H1 (cell line): ENCODE measurements around the gene RNF212B. TPM values are rescaled to one million over a fixed set of nuclear protein-coding genes. Genes with fewer than 3 reads are reported as not detected.

Experiments used
- ATF3 ChIP-seq: IDR thresholded peaks from 2 replicates; pipeline ENCODE4 v1.6.1; 2011; ENCODE audit warnings: low read depth, mild to moderate bottlenecking, low read length; ENCODE audit not compliant: insufficient read depth
- EP300 ChIP-seq, 2 experiments: IDR thresholded peaks; 1 replicate in 1 of 2; 2 replicates in 1 of 2; pipeline ENCODE4 v1.6.1; 2011 to 2012; ENCODE audit warnings: low read depth in 2 of 2, low read length in 2 of 2, mild to moderate bottlenecking in 2 of 2, borderline replicate concordance in 1 of 2, inconsistent platforms in 1 of 2, moderate library complexity in 1 of 2
- FOSL1 ChIP-seq: IDR thresholded peaks from 2 replicates; pipeline ENCODE4 v1.6.1; 2011; ENCODE audit warnings: mild to moderate bottlenecking, low read depth, low read length, moderate library complexity; ENCODE audit not compliant: insufficient read depth
- GABPA ChIP-seq: IDR thresholded peaks from 2 replicates; pipeline ENCODE4 v1.6.1; 2011; ENCODE audit warnings: mild to moderate bottlenecking, low read length, moderate library complexity, borderline replicate concordance; ENCODE audit not compliant: insufficient read depth
- RXRA ChIP-seq: IDR thresholded peaks from 2 replicates; pipeline ENCODE4 v1.6.1; 2011; ENCODE audit warnings: low read depth, mild to moderate bottlenecking, low read length, moderate library complexity; ENCODE audit not compliant: insufficient read depth
- TCF12 ChIP-seq: IDR thresholded peaks from 2 replicates; pipeline ENCODE4 v1.6.1; 2011; ENCODE audit warnings: low read depth, mild to moderate bottlenecking, low read length
- polyA plus RNA-seq, 7 experiments: library from polyadenylated mRNA; depleted of rRNA in 3 of 7; stranded (reverse) in 5 of 7; unstranded in 2 of 7; fragments of >200 nt in 5 of 7; fragments of 200-250 nt in 2 of 7; gene quantifications; 1 replicate in 5 of 7; 2 replicates in 1 of 7; 4 replicates in 1 of 7; pipeline versions ENCODE4 v1.2.1 to v1.2.3, GENCODE V29; 2011 to 2013; ENCODE audit warnings: missing spikeins in 2 of 7, mixed read lengths in 2 of 7
- total RNA-seq: library from RNA; stranded (reverse); fragmentation: NEBNext Ultra II Directional; extraction: Animal tissue kit (Norgen Biotek cat#: 25700); gene quantifications from 2 replicates; pipeline ENCODE4 v1.2.1, GENCODE V29; 2021
- TF ChIP-seq, protein P1 (sequence below): fragments of 300-600 bp; sonication (generic); IDR thresholded peaks from 2 replicates; pipeline ENCODE4 v1.7.1; 2012; ENCODE audit warnings: low read length, moderate library complexity, mild to moderate bottlenecking, inconsistent platforms; ENCODE audit not compliant: insufficient replicate concordance
- TF ChIP-seq, protein P2 (sequence below): IDR thresholded peaks from 2 replicates; pipeline ENCODE4 v1.6.1; 2012; ENCODE audit warnings: inconsistent platforms

RNF212B gene
- total and polyA plus RNA-seq, 2 of the 8 experiments (the other 6 are each of a cell fraction or from before 2014, with no cell fraction given), result 0.95 to 1.2 TPM

- TF ChIP-seq, protein P1, sequence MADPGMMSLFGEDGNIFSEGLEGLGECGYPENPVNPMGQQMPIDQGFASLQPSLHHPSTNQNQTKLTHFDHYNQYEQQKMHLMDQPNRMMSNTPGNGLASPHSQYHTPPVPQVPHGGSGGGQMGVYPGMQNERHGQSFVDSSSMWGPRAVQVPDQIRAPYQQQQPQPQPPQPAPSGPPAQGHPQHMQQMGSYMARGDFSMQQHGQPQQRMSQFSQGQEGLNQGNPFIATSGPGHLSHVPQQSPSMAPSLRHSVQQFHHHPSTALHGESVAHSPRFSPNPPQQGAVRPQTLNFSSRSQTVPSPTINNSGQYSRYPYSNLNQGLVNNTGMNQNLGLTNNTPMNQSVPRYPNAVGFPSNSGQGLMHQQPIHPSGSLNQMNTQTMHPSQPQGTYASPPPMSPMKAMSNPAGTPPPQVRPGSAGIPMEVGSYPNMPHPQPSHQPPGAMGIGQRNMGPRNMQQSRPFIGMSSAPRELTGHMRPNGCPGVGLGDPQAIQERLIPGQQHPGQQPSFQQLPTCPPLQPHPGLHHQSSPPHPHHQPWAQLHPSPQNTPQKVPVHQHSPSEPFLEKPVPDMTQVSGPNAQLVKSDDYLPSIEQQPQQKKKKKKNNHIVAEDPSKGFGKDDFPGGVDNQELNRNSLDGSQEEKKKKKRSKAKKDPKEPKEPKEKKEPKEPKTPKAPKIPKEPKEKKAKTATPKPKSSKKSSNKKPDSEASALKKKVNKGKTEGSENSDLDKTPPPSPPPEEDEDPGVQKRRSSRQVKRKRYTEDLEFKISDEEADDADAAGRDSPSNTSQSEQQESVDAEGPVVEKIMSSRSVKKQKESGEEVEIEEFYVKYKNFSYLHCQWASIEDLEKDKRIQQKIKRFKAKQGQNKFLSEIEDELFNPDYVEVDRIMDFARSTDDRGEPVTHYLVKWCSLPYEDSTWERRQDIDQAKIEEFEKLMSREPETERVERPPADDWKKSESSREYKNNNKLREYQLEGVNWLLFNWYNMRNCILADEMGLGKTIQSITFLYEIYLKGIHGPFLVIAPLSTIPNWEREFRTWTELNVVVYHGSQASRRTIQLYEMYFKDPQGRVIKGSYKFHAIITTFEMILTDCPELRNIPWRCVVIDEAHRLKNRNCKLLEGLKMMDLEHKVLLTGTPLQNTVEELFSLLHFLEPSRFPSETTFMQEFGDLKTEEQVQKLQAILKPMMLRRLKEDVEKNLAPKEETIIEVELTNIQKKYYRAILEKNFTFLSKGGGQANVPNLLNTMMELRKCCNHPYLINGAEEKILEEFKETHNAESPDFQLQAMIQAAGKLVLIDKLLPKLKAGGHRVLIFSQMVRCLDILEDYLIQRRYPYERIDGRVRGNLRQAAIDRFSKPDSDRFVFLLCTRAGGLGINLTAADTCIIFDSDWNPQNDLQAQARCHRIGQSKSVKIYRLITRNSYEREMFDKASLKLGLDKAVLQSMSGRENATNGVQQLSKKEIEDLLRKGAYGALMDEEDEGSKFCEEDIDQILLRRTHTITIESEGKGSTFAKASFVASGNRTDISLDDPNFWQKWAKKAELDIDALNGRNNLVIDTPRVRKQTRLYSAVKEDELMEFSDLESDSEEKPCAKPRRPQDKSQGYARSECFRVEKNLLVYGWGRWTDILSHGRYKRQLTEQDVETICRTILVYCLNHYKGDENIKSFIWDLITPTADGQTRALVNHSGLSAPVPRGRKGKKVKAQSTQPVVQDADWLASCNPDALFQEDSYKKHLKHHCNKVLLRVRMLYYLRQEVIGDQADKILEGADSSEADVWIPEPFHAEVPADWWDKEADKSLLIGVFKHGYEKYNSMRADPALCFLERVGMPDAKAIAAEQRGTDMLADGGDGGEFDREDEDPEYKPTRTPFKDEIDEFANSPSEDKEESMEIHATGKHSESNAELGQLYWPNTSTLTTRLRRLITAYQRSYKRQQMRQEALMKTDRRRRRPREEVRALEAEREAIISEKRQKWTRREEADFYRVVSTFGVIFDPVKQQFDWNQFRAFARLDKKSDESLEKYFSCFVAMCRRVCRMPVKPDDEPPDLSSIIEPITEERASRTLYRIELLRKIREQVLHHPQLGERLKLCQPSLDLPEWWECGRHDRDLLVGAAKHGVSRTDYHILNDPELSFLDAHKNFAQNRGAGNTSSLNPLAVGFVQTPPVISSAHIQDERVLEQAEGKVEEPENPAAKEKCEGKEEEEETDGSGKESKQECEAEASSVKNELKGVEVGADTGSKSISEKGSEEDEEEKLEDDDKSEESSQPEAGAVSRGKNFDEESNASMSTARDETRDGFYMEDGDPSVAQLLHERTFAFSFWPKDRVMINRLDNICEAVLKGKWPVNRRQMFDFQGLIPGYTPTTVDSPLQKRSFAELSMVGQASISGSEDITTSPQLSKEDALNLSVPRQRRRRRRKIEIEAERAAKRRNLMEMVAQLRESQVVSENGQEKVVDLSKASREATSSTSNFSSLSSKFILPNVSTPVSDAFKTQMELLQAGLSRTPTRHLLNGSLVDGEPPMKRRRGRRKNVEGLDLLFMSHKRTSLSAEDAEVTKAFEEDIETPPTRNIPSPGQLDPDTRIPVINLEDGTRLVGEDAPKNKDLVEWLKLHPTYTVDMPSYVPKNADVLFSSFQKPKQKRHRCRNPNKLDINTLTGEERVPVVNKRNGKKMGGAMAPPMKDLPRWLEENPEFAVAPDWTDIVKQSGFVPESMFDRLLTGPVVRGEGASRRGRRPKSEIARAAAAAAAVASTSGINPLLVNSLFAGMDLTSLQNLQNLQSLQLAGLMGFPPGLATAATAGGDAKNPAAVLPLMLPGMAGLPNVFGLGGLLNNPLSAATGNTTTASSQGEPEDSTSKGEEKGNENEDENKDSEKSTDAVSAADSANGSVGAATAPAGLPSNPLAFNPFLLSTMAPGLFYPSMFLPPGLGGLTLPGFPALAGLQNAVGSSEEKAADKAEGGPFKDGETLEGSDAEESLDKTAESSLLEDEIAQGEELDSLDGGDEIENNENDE, result no peak
- TF ChIP-seq GABPA (no peak), EP300 (IDR thresholded peaks at IDR 0.05; ENCODE audit: borderline replicate concordance in 1 of 2, low read depth in 2 of 2, low read length in 2 of 2) (no peak), TCF12 (no peak), FOSL1 (no peak), RXRA (no peak), ATF3 (no peak)
- TF ChIP-seq, protein P2, sequence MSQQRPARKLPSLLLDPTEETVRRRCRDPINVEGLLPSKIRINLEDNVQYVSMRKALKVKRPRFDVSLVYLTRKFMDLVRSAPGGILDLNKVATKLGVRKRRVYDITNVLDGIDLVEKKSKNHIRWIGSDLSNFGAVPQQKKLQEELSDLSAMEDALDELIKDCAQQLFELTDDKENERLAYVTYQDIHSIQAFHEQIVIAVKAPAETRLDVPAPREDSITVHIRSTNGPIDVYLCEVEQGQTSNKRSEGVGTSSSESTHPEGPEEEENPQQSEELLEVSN, result no peak
Observed at GRCh38 chr14:23308721-23309445, 71.1 kb downstream of the RNF212B start (continued).
